Hematopoietic multipotent progenitor cell treated with erythropoietin and hydrocortisone succinate and interleukin-3 and kit ligand, for 15 days (in vitro differentiated cells): ENCODE results near the gene KIR2DL4.
"Not testable (repeated sequence)": the region's sequence is repeated elsewhere in the genome, so short reads cannot be mapped to it uniquely, and the experiment has no call there.

Source experiments
- DNase-seq: peaks from one replicate; pipeline ENCODE4 v3.0.0-alpha.2; 2015; ENCODE audit warnings: low spot score

KIR2DL4 gene

GRCh38 chr19:54804571-54804970 is 1.2 kb downstream of the KIR2DL4 start:
- DNase-seq: no peak

- no peak for DNase-seq
Measured at GRCh38 chr19:54805665-54806515, 2.5 kb downstream of the KIR2DL4 start.

- DNase-seq: no peak
Measured at GRCh38 chr19:54806516-54806838, 3.1 kb downstream of the KIR2DL4 start.

- not testable (repeated sequence) for DNase-seq
Measured at GRCh38 chr19:54814571-54814970, 11.2 kb downstream of the KIR2DL4 start.

GRCh38 chr19:54816251-54816650 is 12.8 kb downstream of the KIR2DL4 start, which contains the start of gene KIR3DL1:
Gene KIR3DL1 (plus strand): TSS chr19:54816468.
- DNase-seq: not testable (repeated sequence)

GRCh38 chr19:54817670-54818536 is 14.5 kb downstream of the KIR2DL4 start:
- DNase-seq: no peak

- not testable (repeated sequence) for DNase-seq
Measured at GRCh38 chr19:54824416-54824815, 21.0 kb downstream of the KIR2DL4 start.

GRCh38 chr19:54825326-54825725 is 21.9 kb downstream of the KIR2DL4 start:
- not testable (repeated sequence) for DNase-seq

GRCh38 chr19:54828064-54828463 is 24.7 kb downstream of the KIR2DL4 start:
- DNase-seq: not testable (repeated sequence)

GRCh38 chr19:54832496-54832895 is 29.1 kb downstream of the KIR2DL4 start, which contains the start of gene KIR2DS4:
Gene KIR2DS4 (plus strand): TSS chr19:54832676.
- not testable (repeated sequence) for DNase-seq

GRCh38 chr19:54835126-54835525 is 31.7 kb downstream of the KIR2DL4 start:
- not testable (repeated sequence) for DNase-seq

GRCh38 chr19:54837522-54837921 is 34.1 kb downstream of the KIR2DL4 start:
- DNase-seq: not testable (repeated sequence)

- not testable (repeated sequence) for DNase-seq
Measured at GRCh38 chr19:54843171-54843570, 39.8 kb downstream of the KIR2DL4 start.

- DNase-seq: not testable (repeated sequence)
Measured at GRCh38 chr19:54850061-54850640, 46.7 kb downstream of the KIR2DL4 start, which contains the start of gene KIR3DL2. Gene KIR3DL2 (plus strand): TSS chr19:54850443. CDS start chr19:54850476, 33 bp downstream.

- no peak for DNase-seq
Measured at GRCh38 chr19:54850930-54851329, 47.5 kb downstream of the KIR2DL4 start.

GRCh38 chr19:54851353-54851752 is 47.9 kb downstream of the KIR2DL4 start:
- no peak for DNase-seq

GRCh38 chr19:54855241-54855640 is 51.8 kb downstream of the KIR2DL4 start:
- DNase-seq: not testable (repeated sequence)

- DNase-seq: not testable (repeated sequence)
Measured at GRCh38 chr19:54858476-54858875, 55.1 kb downstream of the KIR2DL4 start.

GRCh38 chr19:54859421-54859820 is 56.0 kb downstream of the KIR2DL4 start:
- DNase-seq: not testable (repeated sequence)

- DNase-seq: not testable (repeated sequence)
Measured at GRCh38 chr19:54863459-54863858, 60.0 kb downstream of the KIR2DL4 start.
